H1 (cell line): Measurements from ENCODE around the gene THBS1. TPM values are rescaled to one million over a fixed set of nuclear protein-coding genes. Genes with fewer than 3 reads are reported as not detected.

Experiments
- CHD7 ChIP-seq: fragments of 300-600 bp; sonication (generic); IDR thresholded peaks from 2 replicates; pipeline ENCODE4 v1.7.1; 2012; ENCODE audit warnings: low read length, moderate library complexity, mild to moderate bottlenecking, inconsistent platforms; ENCODE audit not compliant: insufficient replicate concordance
- SAP30 ChIP-seq: fragments of 300-600 bp; sonication (generic); IDR thresholded peaks from 2 replicates; pipeline ENCODE4 v1.7.1; 2012; ENCODE audit warnings: low read length, moderate library complexity, mild to moderate bottlenecking, inconsistent platforms; ENCODE audit not compliant: insufficient read depth, insufficient replicate concordance
- TCF12 ChIP-seq: IDR thresholded peaks from 2 replicates; pipeline ENCODE4 v1.6.1; 2011; ENCODE audit warnings: low read depth, mild to moderate bottlenecking, low read length
- polyA plus RNA-seq, 7 experiments: library from polyadenylated mRNA; depleted of rRNA in 3 of 7; stranded (reverse) in 5 of 7; unstranded in 2 of 7; fragments of >200 nt in 5 of 7; fragments of 200-250 nt in 2 of 7; gene quantifications; 1 replicate in 5 of 7; 2 replicates in 1 of 7; 4 replicates in 1 of 7; pipeline versions ENCODE4 v1.2.1 to v1.2.3, GENCODE V29; 2011 to 2013; ENCODE audit warnings: missing spikeins in 2 of 7, mixed read lengths in 2 of 7
- total RNA-seq: library from RNA; stranded (reverse); fragmentation: NEBNext Ultra II Directional; extraction: Animal tissue kit (Norgen Biotek cat#: 25700); gene quantifications from 2 replicates; pipeline ENCODE4 v1.2.1, GENCODE V29; 2021

THBS1 gene
- total and polyA plus RNA-seq, 2 of the 8 experiments (the other 6 are each of a cell fraction or from before 2014, with no cell fraction given): 10.3 to 63.3 TPM

DNA sequence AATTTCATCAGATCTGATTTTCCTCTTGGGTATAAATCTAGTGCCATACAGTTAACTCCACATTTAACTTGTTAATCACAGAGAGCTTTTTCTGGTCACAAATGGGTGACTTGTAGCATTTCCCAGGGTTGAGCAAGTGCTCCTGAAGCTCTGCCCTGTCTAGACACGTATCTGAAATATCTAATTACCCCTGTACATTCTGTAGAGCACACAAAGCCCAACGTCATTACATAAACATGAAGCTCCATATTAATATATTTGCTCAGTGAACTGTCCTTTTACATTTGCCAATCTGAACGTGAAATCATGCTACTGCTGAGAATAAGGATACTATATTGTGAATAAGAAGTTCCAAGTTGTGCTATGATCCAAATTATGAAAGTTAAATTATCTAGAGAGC lies 49.0 kb downstream of the THBS1 start (continued):
- TF ChIP-seq CHD7: no peak
- no peak for TF ChIP-seq TCF12
- TF ChIP-seq SAP30: no peak
